D341Med (cell line): ENCODE results near the gene ZFPM1.
A peak's percentile ranks its signal among the peaks of the same experiment; 100 is the strongest.

Experiments used
- DNase-seq: peaks from one replicate; pipeline ENCODE4 v3.0.0; 2012; ENCODE audit warnings: low spot score

ZFPM1 gene

GRCh38 chr16:88539261-88539651, 86.2 kb downstream of the ZFPM1 start:
- DNase-seq, result no peak

- DNase-seq, result no peak
These were observed 86.7 kb downstream of the ZFPM1 start for GRCh38 chr16:88539652-88540345.

GRCh38 chr16:88540346-88540977, 87.4 kb downstream of the ZFPM1 start:
- no peak for DNase-seq

- no peak for DNase-seq
These were observed 88.9 kb downstream of the ZFPM1 start for GRCh38 chr16:88541831-88542616.

GRCh38 chr16:88543230-88543813, 90.2 kb downstream of the ZFPM1 start:
- no peak for DNase-seq

- DNase-seq, result no peak
These were observed 92.7 kb downstream of the ZFPM1 start for GRCh38 chr16:88545781-88546180.

GRCh38 chr16:88548131-88548874, 95.2 kb downstream of the ZFPM1 start:
- peak; percentile 19 for DNase-seq

GRCh38 chr16:88548985-88549384, 95.9 kb downstream of the ZFPM1 start:
- DNase-seq, result no peak

- DNase-seq, result no peak
These were observed 96.7 kb downstream of the ZFPM1 start for GRCh38 chr16:88549671-88550245.

- DNase-seq, result peak; percentile 25
These were observed 97.2 kb downstream of the ZFPM1 start for GRCh38 chr16:88550246-88550661.

GRCh38 chr16:88552166-88552565, 99.1 kb downstream of the ZFPM1 start:
- DNase-seq, result no peak

GRCh38 chr16:88552815-88553214, 99.7 kb downstream of the ZFPM1 start:
- DNase-seq, result no peak

GRCh38 chr16:88553739-88554138, 100.7 kb downstream of the ZFPM1 start:
- DNase-seq, result peak; percentile 29

- peak; percentile 23 for DNase-seq
These were observed 101.7 kb downstream of the ZFPM1 start for GRCh38 chr16:88554711-88555264.

GRCh38 chr16:88556294-88556988, 103.4 kb downstream of the ZFPM1 start:
- DNase-seq, result no peak

- DNase-seq, result peak; percentile 59
These were observed 105.7 kb downstream of the ZFPM1 start for GRCh38 chr16:88558457-88559442.

- no peak for DNase-seq
These were observed 107.8 kb downstream of the ZFPM1 start for GRCh38 chr16:88560714-88561484.
